Measurements from ENCODE around the gene DDAH1. TPM values are rescaled to one million over a fixed set of nuclear protein-coding genes. Genes with fewer than 3 reads are reported as not detected.

DDAH1 gene
- total and polyA plus RNA-seq, 2 of the 4 experiments (the other 2 are of a cell fraction): 78.0 to 94.5 TPM

DNA sequence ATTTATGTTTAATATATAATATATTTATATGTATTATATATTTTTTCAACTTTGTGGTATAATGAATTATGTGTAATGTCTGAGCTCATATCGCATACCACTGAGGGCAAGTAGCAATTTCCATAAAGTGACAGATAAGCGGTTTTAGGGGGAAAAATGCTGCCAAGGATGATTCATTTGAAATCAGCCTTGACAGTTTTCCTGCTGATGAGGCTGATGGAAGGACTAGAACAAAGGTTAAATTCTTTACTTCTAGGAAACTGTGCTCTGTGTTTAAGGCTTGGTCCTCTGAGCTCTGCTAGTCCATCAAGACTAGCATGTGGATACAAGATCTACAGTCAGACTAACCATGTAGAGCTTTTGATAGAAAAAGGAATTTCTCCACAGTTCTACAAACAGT lies 19.3 kb upstream of the DDAH1 start:
- no peaks in the 10 kb centered on the region for H3K9me3 ChIP-seq (ENCODE audit: control insufficient read depth, insufficient read depth, low read length)
- no peak overlapping the region for H3K4me2 ChIP-seq (ENCODE audit: low read depth, low read length)
- no peaks in the 10 kb centered on the region; the same call in 1 of the 2 replicates for H3K4me1 ChIP-seq (ENCODE audit: control insufficient read depth, insufficient read depth, low read length)
- H2AK9ac ChIP-seq (replicated peaks; ENCODE audit: low read depth, low read length, poor library complexity): no peak overlapping the region
- BruUV-seq (replicated peaks): no TSS peak
- no peak overlapping the region for H3K56ac ChIP-seq (ENCODE audit: extremely low read depth, insufficient read depth, low read length)
- peaks cover 7% of the 10 kb centered on the region for H3K9me1 ChIP-seq (ENCODE audit: insufficient read depth, low read length)
- in situ Hi-C loops (cut with MboI; ENCODE audit: low sequenced_read_pairs): no loop called here
- ChIA-PET CTCF (interaction anchor here (0.7 to 1.6 kb wide), 2 partner anchors 8 to 140 kb away, joined by 3 read pairs; no protein-coding TSS in a partner anchor), POLR2A (ENCODE audit: unreplicated experiment) (no interaction called here)
- no peak overlapping the region; the same call in 1 of the 2 replicates for H4K5ac ChIP-seq (ENCODE audit: low read depth, low read length)
- no peak overlapping the region for H3K9ac ChIP-seq (ENCODE audit: low read depth, low read length)
- no peak overlapping the region for H2AK5ac ChIP-seq (ENCODE audit: low read depth, low read length)
- ATAC-seq (ENCODE audit: low read depth): no peak
- H4K20me1 ChIP-seq (ENCODE audit: insufficient read depth, low read length): 0 out of 2 replicates have a peak, but pooled peaks cover 5% of the 10 kb centered on the region
- TF ChIP-seq NFE2L2 (IDR thresholded peaks at IDR 0.05; ENCODE audit: low read depth, low read length) (no peak), MAFK (IDR thresholded peaks at IDR 0.05; ENCODE audit: low read depth, low read length) (peak; percentile 55)
- no peak overlapping the region for H4K8ac ChIP-seq (ENCODE audit: low read depth in 2 of 2, low read length in 2 of 2)
- intact Hi-C loops (cut with micrococcal nuclease): no loop called here
- H3K79me1 ChIP-seq (ENCODE audit: low read depth in 1 of 2, low read length in 2 of 2): peaks cover 27 to 70% of the 10 kb centered on the region in 2 experiments
- no peak overlapping the region; the same call in 1 of the 2 replicates for H3K18ac ChIP-seq (ENCODE audit: low read depth, low read length)
- 90% methylated on average over 2 of the region's 2 CpGs; no CpG with 5 or more reads in 1 of the 2 experiments for WGBS, 2 experiments (ENCODE audit: extremely low coverage in 2 of 2, insufficient read length in 1 of 2)
- H3K4ac ChIP-seq (ENCODE audit: low read depth, low read length): no peak overlapping the region
- H2BK15ac ChIP-seq (ENCODE audit: low read depth, low read length): no peak overlapping the region
- H2BK20ac ChIP-seq (ENCODE audit: low read depth, low read length): no peak overlapping the region
- H3K23ac ChIP-seq (ENCODE audit: low read depth, low read length): no peak overlapping the region
- DNase-seq: no peak
- no peak overlapping the region for H2AFZ ChIP-seq (replicated peaks; ENCODE audit: low read length, poor library complexity)
- H3K27ac ChIP-seq (ENCODE audit: insufficient read depth, low read length): no peak overlapping the region
- no peak overlapping the region for H4K91ac ChIP-seq (ENCODE audit: insufficient read depth, low read depth, low read length)
- H3K14ac ChIP-seq (replicated peaks; ENCODE audit: low read depth, low read length): no peak overlapping the region
- H3K4me3 ChIP-seq (ENCODE audit: insufficient read depth, low read depth, low read length): no peak overlapping the region
- dilution Hi-C loops (cut with HindIII; ENCODE audit: low sequenced_read_pairs, unreplicated experiment): no loop called here
- H3K36me3 ChIP-seq (ENCODE audit: control insufficient read depth, insufficient read depth, low read length): peaks cover 3% of the 10 kb centered on the region
- H2BK5ac ChIP-seq (ENCODE audit: low read depth, low read length, poor library complexity, severe bottlenecking): no peak overlapping the region
- H2BK120ac ChIP-seq (ENCODE audit: low read depth, low read length): no peak overlapping the region
- no peaks in the 10 kb centered on the region for H3K27me3 ChIP-seq (ENCODE audit: control insufficient read depth, insufficient read depth, low read length)
